H1 (cell line): Measurements from ENCODE around the gene PTGES.

Experiments used
- FOSL1 ChIP-seq: IDR thresholded peaks from 2 replicates; pipeline ENCODE4 v1.6.1; 2011; ENCODE audit warnings: mild to moderate bottlenecking, low read depth, low read length, moderate library complexity; ENCODE audit not compliant: insufficient read depth
- NRF1 ChIP-seq: IDR thresholded peaks from 2 replicates; pipeline ENCODE4 v1.6.1; 2011; ENCODE audit warnings: mild to moderate bottlenecking, low read depth, low read length, improper control_type of control experiment
- POLR2A ChIP-seq, 2 experiments: IDR thresholded peaks; 1 replicate in 1 of 2; 2 replicates in 1 of 2; pipeline ENCODE4 v1.6.1; 2011; ENCODE audit warnings: low read depth in 2 of 2, low read length in 2 of 2, mild to moderate bottlenecking in 2 of 2; ENCODE audit errors: control extremely low read depth in 1 of 2
- POLR2AphosphoS5 ChIP-seq: IDR thresholded peaks from 2 replicates; pipeline ENCODE4 v1.6.1; 2011; ENCODE audit warnings: low read depth, low read length
- TF ChIP-seq, protein P1 (sequence below), 3 experiments: IDR thresholded peaks; 1 replicate in 2 of 3; 2 replicates in 1 of 3; pipeline versions ENCODE4 v1.5.1 to v1.6.1; 2011; ENCODE audit warnings: low read length in 3 of 3, mild to moderate bottlenecking in 3 of 3, inconsistent platforms in 2 of 3, low read depth in 1 of 3, moderate library complexity in 1 of 3; ENCODE audit not compliant: insufficient read depth in 1 of 3; ENCODE audit errors: control extremely low read depth in 1 of 3

DNA sequence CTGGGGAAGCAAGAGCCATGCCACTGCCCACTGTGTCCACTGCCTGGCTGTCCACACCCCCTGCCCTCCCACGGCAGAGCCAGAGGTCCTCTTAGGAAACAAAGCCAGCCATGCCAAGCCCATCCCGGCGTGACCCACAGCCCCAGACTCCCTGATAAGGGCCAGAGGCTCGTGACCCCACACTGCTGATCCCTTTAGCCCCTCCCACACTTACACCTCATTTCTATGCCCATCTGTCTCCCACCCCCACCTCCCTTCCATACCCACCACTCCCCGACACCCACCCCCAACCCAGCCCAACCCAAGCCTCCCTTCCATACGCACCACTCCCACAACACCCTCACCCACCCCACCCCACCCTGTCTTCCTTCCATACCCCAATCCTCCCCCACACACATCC, 17.3 kb downstream of the PTGES start:
- TF ChIP-seq POLR2A (IDR thresholded peaks at IDR 0.05; ENCODE audit: control extremely low read depth in 1 of 2, low read depth in 2 of 2, low read length in 2 of 2) (no peak), NRF1 (no peak), POLR2AphosphoS5 (no peak), FOSL1 (no peak)
- TF ChIP-seq, protein P1, sequence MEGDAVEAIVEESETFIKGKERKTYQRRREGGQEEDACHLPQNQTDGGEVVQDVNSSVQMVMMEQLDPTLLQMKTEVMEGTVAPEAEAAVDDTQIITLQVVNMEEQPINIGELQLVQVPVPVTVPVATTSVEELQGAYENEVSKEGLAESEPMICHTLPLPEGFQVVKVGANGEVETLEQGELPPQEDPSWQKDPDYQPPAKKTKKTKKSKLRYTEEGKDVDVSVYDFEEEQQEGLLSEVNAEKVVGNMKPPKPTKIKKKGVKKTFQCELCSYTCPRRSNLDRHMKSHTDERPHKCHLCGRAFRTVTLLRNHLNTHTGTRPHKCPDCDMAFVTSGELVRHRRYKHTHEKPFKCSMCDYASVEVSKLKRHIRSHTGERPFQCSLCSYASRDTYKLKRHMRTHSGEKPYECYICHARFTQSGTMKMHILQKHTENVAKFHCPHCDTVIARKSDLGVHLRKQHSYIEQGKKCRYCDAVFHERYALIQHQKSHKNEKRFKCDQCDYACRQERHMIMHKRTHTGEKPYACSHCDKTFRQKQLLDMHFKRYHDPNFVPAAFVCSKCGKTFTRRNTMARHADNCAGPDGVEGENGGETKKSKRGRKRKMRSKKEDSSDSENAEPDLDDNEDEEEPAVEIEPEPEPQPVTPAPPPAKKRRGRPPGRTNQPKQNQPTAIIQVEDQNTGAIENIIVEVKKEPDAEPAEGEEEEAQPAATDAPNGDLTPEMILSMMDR (IDR thresholded peaks at IDR 0.05; ENCODE audit: control extremely low read depth in 1 of 3, insufficient read depth in 1 of 3, low read depth in 1 of 3, low read length in 3 of 3), result no peak
